Urinary bladder (tissue), 2 donors: Measurements from ENCODE around the gene TOP3B. TPM values are rescaled to one million over a fixed set of nuclear protein-coding genes. Genes with fewer than 3 reads are reported as not detected.

ENCODE experiments used
- polyA plus RNA-seq: library from polyadenylated mRNA; stranded (reverse); fragments of 200-250 nt; gene quantifications from one replicate; pipeline ENCODE4 v1.2.3, GENCODE V29; 2013
- total RNA-seq: library from RNA; depleted of rRNA; stranded (reverse); fragments of >200 nt; gene quantifications from one replicate; pipeline ENCODE4 v1.2.3, GENCODE V29; 2014
- donor health status: healthy.

Gene TOP3B
- total and polyA plus RNA-seq, 2 donors, result 12.6 to 20.7 TPM

Other genes with a start within 250 kb of the TOP3B start
- 7.0 TPM for gene YPEL1, start 247.0 kb downstream of the TOP3B start, total RNA-seq
- 5.5 TPM for gene YPEL1, start 247.0 kb downstream of the TOP3B start, polyA plus RNA-seq
- 72.9 TPM for gene MAPK1, start 115.1 kb downstream of the TOP3B start, total RNA-seq
- gene MAPK1, start 115.1 kb downstream of the TOP3B start, polyA plus RNA-seq, result 39.2 TPM
- 30.8 TPM for gene PPM1F, start 29.9 kb downstream of the TOP3B start, total RNA-seq
- 35.4 TPM for gene PPM1F, start 29.9 kb downstream of the TOP3B start, polyA plus RNA-seq